Progenitor cell of endocrine pancreas (in vitro differentiated cells): ENCODE data around the gene NHERF1. TPM values are rescaled to one million over a fixed set of nuclear protein-coding genes. Genes with fewer than 3 reads are reported as not detected.
A peak's percentile ranks its signal among the peaks of the same experiment; 100 is the strongest.

Experiments
- DNase-seq: peaks from one replicate; pipeline ENCODE4 v3.0.0; 2021; ENCODE audit warnings: low spot score; ENCODE audit not compliant: unreplicated experiment
- H3K27ac Mint-ChIP-seq: 2 replicates; pipeline ENCODE4 v1.8.0; 2021; ENCODE audit warnings: mild to moderate bottlenecking, moderate library complexity, mixed read lengths
- H3K27me3 Mint-ChIP-seq: 2 replicates; pipeline ENCODE4 v1.8.0; 2021; ENCODE audit warnings: mixed read lengths
- H3K36me3 Mint-ChIP-seq: 2 replicates; pipeline ENCODE4 v1.8.0; 2022; ENCODE audit warnings: mixed read lengths; ENCODE audit not compliant: insufficient read depth
- H3K4me1 Mint-ChIP-seq: 2 replicates; pipeline ENCODE4 v1.8.0; 2021; ENCODE audit warnings: low read depth, mixed read lengths
- H3K4me3 Mint-ChIP-seq: 2 replicates; pipeline ENCODE4 v1.8.0; 2021; ENCODE audit warnings: low read depth, mild to moderate bottlenecking, moderate library complexity, mixed read lengths
- H3K9me3 Mint-ChIP-seq: 2 replicates; pipeline ENCODE4 v1.8.0; 2021; ENCODE audit warnings: low read depth, mixed read lengths
- CTCF ChIP-seq: fragments of 200-600 bp; sonication (generic); IDR thresholded peaks from one replicate; pipeline ENCODE4 v1.5.0; 2021; ENCODE audit warnings: antibody characterized with exemption, mild to moderate bottlenecking; ENCODE audit not compliant: unreplicated experiment
- total RNA-seq: library from RNA; stranded (reverse); gene quantifications from 2 replicates; pipeline ENCODE4 v1.2.1, GENCODE V29; 2021

NHERF1 gene
- total RNA-seq, 1 donor from 2014 or later, result 143 TPM

GRCh38 chr17:74737299-74738050 lies 11.0 kb upstream of the NHERF1 start:
- H3K4me3 Mint-ChIP-seq, result peak overlapping the region; percentile 54
- no peak for DNase-seq
- H3K9me3 Mint-ChIP-seq, result no peaks in the 10 kb centered on the region
- H3K27ac Mint-ChIP-seq, result no peak overlapping the region
- H3K36me3 Mint-ChIP-seq, result no peaks in the 10 kb centered on the region
- TF ChIP-seq CTCF, result peak; percentile 43
- peaks cover 17% of the 10 kb centered on the region for H3K4me1 Mint-ChIP-seq
- peaks cover 7% of the 10 kb centered on the region for H3K27me3 Mint-ChIP-seq

DNA sequence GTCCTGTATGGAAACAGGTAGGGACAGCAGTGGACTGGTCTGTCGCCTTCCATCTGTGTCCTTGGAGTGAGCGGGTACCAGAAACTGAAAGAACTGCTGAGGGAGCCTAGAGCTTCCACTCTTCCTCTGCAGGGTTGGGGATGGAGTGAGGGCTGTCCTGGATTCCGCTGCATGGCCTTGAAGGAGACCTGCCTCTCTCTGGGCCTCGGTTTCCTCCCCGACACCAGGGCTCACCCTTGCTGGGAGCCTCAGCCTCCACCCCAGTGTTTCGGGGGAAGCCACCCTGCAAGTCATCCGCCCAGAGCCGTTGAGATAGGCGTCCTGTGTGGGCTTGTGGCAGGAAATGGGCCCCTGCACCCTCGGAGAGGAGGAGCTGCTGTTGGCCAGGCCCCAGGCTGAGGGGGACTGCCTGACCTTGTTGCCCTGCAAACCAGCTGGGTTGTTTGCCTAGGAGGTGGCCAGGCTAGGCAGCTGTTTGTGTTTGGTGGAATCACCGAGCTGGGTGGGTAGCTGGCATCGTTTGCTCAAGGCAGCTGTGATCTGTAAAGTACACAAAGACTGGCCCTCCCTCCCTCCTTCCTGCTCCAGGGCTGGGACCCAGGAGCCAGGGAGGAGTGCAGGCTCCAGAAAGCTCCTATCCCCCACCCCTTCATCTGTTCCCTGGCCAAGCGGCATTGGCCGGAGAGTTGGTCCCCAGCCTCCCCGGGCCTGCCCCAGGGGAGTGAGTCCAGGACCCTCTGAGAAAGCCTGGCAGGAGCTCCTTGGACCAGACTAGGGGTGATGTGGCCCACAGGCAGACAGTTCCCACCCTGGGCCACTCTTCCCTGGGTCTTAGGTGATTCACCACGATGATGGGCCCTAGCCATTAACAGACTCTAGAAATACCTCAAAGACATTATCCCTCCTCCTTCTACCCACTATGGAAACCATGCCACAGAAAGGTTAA lies 10.1 kb upstream of the NHERF1 start:
- TF ChIP-seq CTCF, result no peak
- DNase-seq, result no peak
- Mint-ChIP-seq H3K27me3 (peaks cover 9% of the 10 kb centered on the region), H3K27ac (peak overlapping the region; percentile 52), H3K4me1 (peaks cover 17% of the 10 kb centered on the region), H3K9me3 (no peaks in the 10 kb centered on the region), H3K36me3 (no peaks in the 10 kb centered on the region), H3K4me3 (peak overlapping the region; percentile 54)

- no peak overlapping the region for H3K27ac Mint-ChIP-seq
- no peak for TF ChIP-seq CTCF
- no peak for DNase-seq
- no peaks in the 10 kb centered on the region for H3K36me3 Mint-ChIP-seq
- H3K4me3 Mint-ChIP-seq, result peak overlapping the region; percentile 19
- peaks cover 17% of the 10 kb centered on the region for H3K4me1 Mint-ChIP-seq
- no peaks in the 10 kb centered on the region for H3K9me3 Mint-ChIP-seq
- peaks cover 9% of the 10 kb centered on the region for H3K27me3 Mint-ChIP-seq
Observed at GRCh38 chr17:74739227-74739831, 9.1 kb upstream of the NHERF1 start.

- Mint-ChIP-seq H3K4me3 (no peak overlapping the region), H3K36me3 (no peaks in the 10 kb centered on the region), H3K4me1 (peaks cover 21% of the 10 kb centered on the region), H3K9me3 (no peaks in the 10 kb centered on the region), H3K27ac (no peak overlapping the region), H3K27me3 (peaks cover 9% of the 10 kb centered on the region)
- no peak for TF ChIP-seq CTCF
- DNase-seq, result no peak
Observed at GRCh38 chr17:74740173-74740572, 8.3 kb upstream of the NHERF1 start.
